C4-2B (cell line): ENCODE results near the gene MYO1C.
"Not testable (repeated sequence)": the region's sequence is repeated elsewhere in the genome, so short reads cannot be mapped to it uniquely, and the experiment has no call there.

Experiments used
- H3K27ac ChIP-seq: fragments of 450-650 bp; 2 replicates; pipeline ENCODE4 v1.5.1; 2017
- CTCF ChIP-seq: fragments of 450-650 bp; conservative IDR thresholded peaks from 2 replicates; pipeline ENCODE4 v1.5.1; 2017; ENCODE audit warnings: mild to moderate bottlenecking
- ZFX ChIP-seq: fragments of 450-650 bp; IDR thresholded peaks from 2 replicates; pipeline ENCODE4 v1.6.1; 2017

The MYO1C gene

GRCh38 chr17:1431631-1432104, 60.8 kb downstream of the MYO1C start:
- no peak for TF ChIP-seq CTCF
- TF ChIP-seq ZFX = no peak
- no peak overlapping the region for H3K27ac ChIP-seq

- no peak for TF ChIP-seq CTCF
- TF ChIP-seq ZFX = no peak
- no peak overlapping the region for H3K27ac ChIP-seq
Observed at GRCh38 chr17:1423456-1424135, 68.9 kb downstream of the MYO1C start.

GRCh38 chr17:1422885-1423284, 69.6 kb downstream of the MYO1C start:
- no peak overlapping the region for H3K27ac ChIP-seq
- TF ChIP-seq ZFX (no peak), CTCF (no peak)

GRCh38 chr17:1421470-1421869, 71.0 kb downstream of the MYO1C start:
- TF ChIP-seq CTCF (no peak), ZFX (no peak)
- H3K27ac ChIP-seq = no peak overlapping the region

- no peak overlapping the region for H3K27ac ChIP-seq
- TF ChIP-seq ZFX = no peak
- no peak for TF ChIP-seq CTCF
Observed at GRCh38 chr17:1420981-1421380, 71.5 kb downstream of the MYO1C start.

- no peak overlapping the region for H3K27ac ChIP-seq
- TF ChIP-seq ZFX (no peak), CTCF (no peak)
Observed at GRCh38 chr17:1420163-1420562, 72.3 kb downstream of the MYO1C start.

GRCh38 chr17:1418476-1418875, 74.0 kb downstream of the MYO1C start:
- not testable (repeated sequence) for H3K27ac ChIP-seq

GRCh38 chr17:1416414-1416813, 76.1 kb downstream of the MYO1C start:
- TF ChIP-seq CTCF (no peak), ZFX (no peak)
- no peak overlapping the region for H3K27ac ChIP-seq
